Astrocyte (in vitro differentiated cells and primary cell): Measurements from ENCODE around the gene STMN1. TPM values are rescaled to one million over a fixed set of nuclear protein-coding genes. Genes with fewer than 3 reads are reported as not detected.

Source experiments
- DNase-seq: peaks from one replicate; pipeline ENCODE4 v3.0.0-alpha.2; 2010; ENCODE audit warnings: low read depth
- FAIRE-seq: peaks from 2 replicates; lab custom pipeline; 2011; peaks lifted over from hg19 to GRCh38; lab: Jason Lieb, UNC
- H2AFZ ChIP-seq: 2 replicates; pipeline ENCODE4 v1.6.0; 2012; ENCODE audit warnings: low read depth, low read length, inconsistent platforms
- H3K27ac ChIP-seq: 2 replicates; pipeline ENCODE4 v1.5.1; 2011; ENCODE audit warnings: low read depth, low read length, inconsistent platforms
- H3K27me3 ChIP-seq: 2 replicates; pipeline ENCODE4 v1.6.0; 2011; ENCODE audit warnings: low read length, inconsistent platforms; ENCODE audit not compliant: insufficient read depth
- H3K36me3 ChIP-seq: 2 replicates; pipeline ENCODE4 v1.5.1; 2011; ENCODE audit warnings: low read length, inconsistent platforms; ENCODE audit not compliant: insufficient read depth
- H3K4me1 ChIP-seq: 2 replicates; pipeline ENCODE4 v1.5.1; 2011; ENCODE audit warnings: low read length, inconsistent platforms; ENCODE audit not compliant: insufficient read depth
- H3K4me2 ChIP-seq: 2 replicates; pipeline ENCODE4 v1.6.0; 2012; ENCODE audit warnings: low read length, inconsistent platforms
- H3K4me3 ChIP-seq: 2 replicates; pipeline ENCODE4 v1.5.1; 2011; ENCODE audit warnings: low read depth, mild to moderate bottlenecking, low read length, inconsistent platforms; ENCODE audit not compliant: insufficient read depth
- H3K79me2 ChIP-seq: 2 replicates; pipeline ENCODE4 v1.6.0; 2012; ENCODE audit warnings: mild to moderate bottlenecking, low read length, inconsistent platforms; ENCODE audit not compliant: insufficient read depth
- H3K9ac ChIP-seq: 2 replicates; pipeline ENCODE4 v1.6.0; 2012; ENCODE audit warnings: mild to moderate bottlenecking, low read length, inconsistent platforms
- H3K9me3 ChIP-seq: 2 replicates; pipeline ENCODE4 v1.5.1; 2012; ENCODE audit warnings: low read depth, mild to moderate bottlenecking, low read length, inconsistent platforms; ENCODE audit not compliant: insufficient read depth
- H4K20me1 ChIP-seq: 2 replicates; pipeline ENCODE4 v1.6.0; 2012; ENCODE audit warnings: low read length, inconsistent platforms; ENCODE audit not compliant: insufficient read depth
- H3K27ac Mint-ChIP-seq: one replicate; pipeline ENCODE4 v1.8.0; 2021; ENCODE audit warnings: mild to moderate bottlenecking, mixed read lengths; ENCODE audit not compliant: unreplicated experiment
- H3K27me3 Mint-ChIP-seq: one replicate; pipeline ENCODE4 v1.8.0; 2021; ENCODE audit warnings: low read depth, mixed read lengths; ENCODE audit not compliant: unreplicated experiment
- H3K36me3 Mint-ChIP-seq: one replicate; pipeline ENCODE4 v1.8.0; 2021; ENCODE audit warnings: low read depth, mixed read lengths; ENCODE audit not compliant: unreplicated experiment
- H3K4me1 Mint-ChIP-seq: one replicate; pipeline ENCODE4 v1.8.0; 2021; ENCODE audit warnings: low read depth, mixed read lengths; ENCODE audit not compliant: unreplicated experiment
- H3K4me3 Mint-ChIP-seq: one replicate; pipeline ENCODE4 v1.8.0; 2021; ENCODE audit warnings: mild to moderate bottlenecking, moderate library complexity, mixed read lengths; ENCODE audit not compliant: unreplicated experiment
- H3K9me3 Mint-ChIP-seq: one replicate; pipeline ENCODE4 v1.8.0; 2021; ENCODE audit warnings: mild to moderate bottlenecking, mixed read lengths; ENCODE audit not compliant: unreplicated experiment
- CTCF ChIP-seq: IDR thresholded peaks from 2 replicates; pipeline ENCODE4 v1.5.1; 2011; ENCODE audit warnings: low read depth, mild to moderate bottlenecking, inconsistent platforms, low read length, moderate library complexity; ENCODE audit not compliant: insufficient read depth
- EZH2 ChIP-seq: IDR thresholded peaks from 2 replicates; pipeline ENCODE4 v1.6.1; 2012; ENCODE audit warnings: mild to moderate bottlenecking, low read length, inconsistent platforms; ENCODE audit not compliant: insufficient read depth
- total RNA-seq: library from RNA; stranded (reverse); gene quantifications from 2 replicates; pipeline ENCODE4 v1.2.1, GENCODE V29; 2021

The STMN1 gene
- total RNA-seq, 1 donor from 2014 or later = 173 TPM

- H3K27ac ChIP-seq = no peak overlapping the region
- H3K36me3 ChIP-seq = no peaks in the 10 kb centered on the region
- no peaks in the 10 kb centered on the region for H3K9me3 Mint-ChIP-seq
- no peak overlapping the region for H3K27ac Mint-ChIP-seq
- H3K4me2 ChIP-seq = no peak overlapping the region
- peaks cover 34% of the 10 kb centered on the region for H3K4me1 ChIP-seq
- no peak overlapping the region for H2AFZ ChIP-seq
- no peaks in the 10 kb centered on the region for H3K79me2 ChIP-seq
- no peaks in the 10 kb centered on the region for H3K27me3 Mint-ChIP-seq
- peaks cover 9% of the 10 kb centered on the region for H3K36me3 Mint-ChIP-seq
- H3K27me3 ChIP-seq = no peaks in the 10 kb centered on the region
- H4K20me1 ChIP-seq = no peaks in the 10 kb centered on the region
- DNase-seq (no peak), FAIRE-seq (no peak)
- no peak overlapping the region for H3K4me3 Mint-ChIP-seq
- H3K4me1 Mint-ChIP-seq = peaks cover 26% of the 10 kb centered on the region
- TF ChIP-seq EZH2 (no peak), CTCF (no peak)
- H3K4me3 ChIP-seq = no peak overlapping the region
- no peak overlapping the region for H3K9ac ChIP-seq
- no peaks in the 10 kb centered on the region for H3K9me3 ChIP-seq
Measured at GRCh38 chr1:25889470-25889869, 16.7 kb downstream of the STMN1 start.

- Mint-ChIP-seq H3K4me1 (peaks cover 26% of the 10 kb centered on the region), H3K9me3 (no peaks in the 10 kb centered on the region), H3K36me3 (peaks cover 8% of the 10 kb centered on the region), H3K27me3 (no peaks in the 10 kb centered on the region), H3K4me3 (no peak overlapping the region), H3K27ac (no peak overlapping the region)
- Histone ChIP-seq H3K79me2 (no peaks in the 10 kb centered on the region), H3K4me2 (no peak overlapping the region), H3K4me1 (peaks cover 34% of the 10 kb centered on the region), H3K9ac (no peak overlapping the region), H3K36me3 (no peaks in the 10 kb centered on the region), H3K9me3 (no peaks in the 10 kb centered on the region), H3K27ac (no peak overlapping the region), H2AFZ (no peak overlapping the region), H3K27me3 (no peaks in the 10 kb centered on the region), H4K20me1 (no peaks in the 10 kb centered on the region), H3K4me3 (no peak overlapping the region)
- DNase-seq (no peak), FAIRE-seq (no peak)
- TF ChIP-seq CTCF (no peak), EZH2 (no peak)
Measured at GRCh38 chr1:25888426-25888987, 17.7 kb downstream of the STMN1 start.

GRCh38 chr1:25885602-25886001, 20.6 kb downstream of the STMN1 start:
- Histone ChIP-seq H3K9me3 (no peaks in the 10 kb centered on the region), H3K79me2 (no peaks in the 10 kb centered on the region), H3K27ac (no peak overlapping the region), H4K20me1 (no peaks in the 10 kb centered on the region), H2AFZ (no peak overlapping the region), H3K4me2 (no peak overlapping the region), H3K27me3 (no peaks in the 10 kb centered on the region), H3K9ac (no peak overlapping the region), H3K36me3 (no peaks in the 10 kb centered on the region), H3K4me3 (no peak overlapping the region), H3K4me1 (peaks cover 10% of the 10 kb centered on the region)
- Mint-ChIP-seq H3K27me3 (peaks cover 2% of the 10 kb centered on the region), H3K9me3 (no peaks in the 10 kb centered on the region), H3K36me3 (peaks cover 8% of the 10 kb centered on the region), H3K27ac (no peak overlapping the region), H3K4me1 (peaks cover 12% of the 10 kb centered on the region), H3K4me3 (no peak overlapping the region)
- TF ChIP-seq EZH2 = no peak
- no peak for TF ChIP-seq CTCF
- DNase-seq (no peak), FAIRE-seq (no peak)
